Activated CD4-positive, alpha-beta T cell treated with anti-CD3 and anti-CD28 coated beads for 36 hours (primary cell): ENCODE data around the gene SNX9. TPM values are rescaled to one million over a fixed set of nuclear protein-coding genes. Genes with fewer than 3 reads are reported as not detected.

Experiments used
- ATAC-seq: fragments of 200-7000 bp; cut with Tn5 transposase; one replicate; pipeline ENCODE4 v1.10.0; 2021; ENCODE audit warnings: mild to moderate bottlenecking, moderate library complexity
- CTCF ChIA-PET: fragments of 350-600 bp; sonication (Branson Sonifier 250); formaldehyde crosslinking; loops from one replicate; lab custom pipeline; 2021; ENCODE audit warnings: antibody characterized with exemption; lab: Charles Lee
- POLR2A ChIA-PET: fragments of 350-600 bp; sonication (Branson Sonifier 250); formaldehyde crosslinking; loops from one replicate; lab custom pipeline; 2021; ENCODE audit warnings: antibody characterized with exemption, inconsistent platforms; lab: Charles Lee
- DNase-seq: peaks from one replicate; pipeline ENCODE4 v3.0.0-alpha.2; 2020
- H3K27ac Mint-ChIP-seq: one replicate; pipeline ENCODE4 v1.8.0; 2021; ENCODE audit warnings: mixed read lengths
- H3K27me3 Mint-ChIP-seq: one replicate; pipeline ENCODE4 v1.8.0; 2021; ENCODE audit warnings: mixed read lengths
- H3K36me3 Mint-ChIP-seq: one replicate; pipeline ENCODE4 v1.8.0; 2021; ENCODE audit warnings: low read depth, mixed read lengths
- H3K4me1 Mint-ChIP-seq: one replicate; pipeline ENCODE4 v1.8.0; 2021; ENCODE audit warnings: mixed read lengths
- H3K4me3 Mint-ChIP-seq: one replicate; pipeline ENCODE4 v1.8.0; 2021; ENCODE audit warnings: mild to moderate bottlenecking, moderate library complexity, mixed read lengths
- H3K9me3 Mint-ChIP-seq: one replicate; pipeline ENCODE4 v1.8.0; 2021; ENCODE audit warnings: low read depth, mixed read lengths
- intact Hi-C, 2 experiments: fragments of 100-400 bp; cut with DNase I in 1 of 2; cut with micrococcal nuclease in 1 of 2; formaldehyde crosslinking; loops; one replicate each; pipeline versions ENCODE4 v1.14.2 to v1.15.1; 2022 to 2024; cut with DNase I, micrococcal nuclease
- total RNA-seq, 2 experiments: library from RNA; stranded (reverse); gene quantifications; one replicate each; pipeline ENCODE4 v1.2.3, GENCODE V29; 2021

SNX9 gene
- total RNA-seq, 2 experiments from 2014 or later = 39.4 to 43.3 TPM

- no peak for ATAC-seq
- peaks cover 55% of the 10 kb centered on the region for H3K4me1 Mint-ChIP-seq
- no peaks in the 10 kb centered on the region for H3K9me3 Mint-ChIP-seq
- CTCF ChIA-PET = interaction anchor here (1.1 to 1.8 kb wide), 4 partner anchors 9 to 79 kb away, joined by 3 to 6 read pairs (median 4); no protein-coding TSS in a partner anchor
- no peak overlapping the region for H3K27ac Mint-ChIP-seq
- H3K4me3 Mint-ChIP-seq = no peak overlapping the region
- H3K27me3 Mint-ChIP-seq = no peaks in the 10 kb centered on the region
- POLR2A ChIA-PET = no interaction called here
- peaks cover 5% of the 10 kb centered on the region for H3K36me3 Mint-ChIP-seq
- intact Hi-C loops = no loop called here
- no peak for DNase-seq
These were observed 171.2 kb downstream of the SNX9 start for GRCh38 chr6:157994125-157994795.

Other genes starting within 250 kb of the SNX9 start
- 10 to 100 TPM; 28.6 to 30.1 TPM for gene SYNJ2, start 158.6 kb downstream of the SNX9 start, total RNA-seq